Hematopoietic multipotent progenitor cell treated with erythropoietin and hydrocortisone succinate and interleukin-3 and kit ligand, for 8 days (in vitro differentiated cells): ENCODE measurements around the gene UTF1.

Source experiments
- DNase-seq: peaks from one replicate; pipeline ENCODE4 v3.0.0-alpha.2; 2015

Gene UTF1

GRCh38 chr10:133230044-133230361 lies at the start of gene UTF1:
Gene UTF1, plus strand, starts transcription at chr10:133230217. Its CDS starts 72 bp downstream, at chr10:133230289.
- no peak for DNase-seq

- no peak for DNase-seq
These were observed 48.9 kb upstream of the UTF1 start for GRCh38 chr10:133180965-133181639.

- DNase-seq = no peak
These were observed 47.8 kb upstream of the UTF1 start for GRCh38 chr10:133182190-133182589.

GRCh38 chr10:133182791-133183645 lies 47.0 kb upstream of the UTF1 start:
- DNase-seq = no peak

- no peak for DNase-seq
These were observed 46.2 kb upstream of the UTF1 start for GRCh38 chr10:133183646-133184378.

- no peak for DNase-seq
These were observed 45.3 kb upstream of the UTF1 start for GRCh38 chr10:133184591-133185244.

GRCh38 chr10:133185421-133185820 lies 44.6 kb upstream of the UTF1 start:
- no peak for DNase-seq

- no peak for DNase-seq
These were observed 44.1 kb upstream of the UTF1 start for GRCh38 chr10:133185916-133186315.

GRCh38 chr10:133186416-133187090 lies 43.5 kb upstream of the UTF1 start:
- no peak for DNase-seq

- no peak for DNase-seq
These were observed 42.7 kb upstream of the UTF1 start for GRCh38 chr10:133187091-133187905.

GRCh38 chr10:133187906-133188681 lies 41.9 kb upstream of the UTF1 start:
- DNase-seq = no peak

GRCh38 chr10:133189256-133189655 lies 40.8 kb upstream of the UTF1 start:
- DNase-seq = no peak

GRCh38 chr10:133189726-133190125 lies 40.3 kb upstream of the UTF1 start:
- no peak for DNase-seq

- DNase-seq = no peak
These were observed 39.8 kb upstream of the UTF1 start for GRCh38 chr10:133190225-133190624.

GRCh38 chr10:133191651-133192050 lies 38.4 kb upstream of the UTF1 start:
- no peak for DNase-seq

GRCh38 chr10:133194151-133194550 lies 35.9 kb upstream of the UTF1 start:
- no peak for DNase-seq

GRCh38 chr10:133195096-133195495 lies 34.9 kb upstream of the UTF1 start:
- DNase-seq = no peak

GRCh38 chr10:133195611-133196010 lies 34.4 kb upstream of the UTF1 start:
- DNase-seq = no peak

- no peak for DNase-seq
These were observed 33.6 kb upstream of the UTF1 start for GRCh38 chr10:133196221-133196915.
